UCSD-AML1 (cell line): ENCODE measurements around the gene GABRR2.
A peak's percentile ranks its signal among the peaks of the same experiment; 100 is the strongest.
"Not testable (repeated sequence)": the region's sequence is repeated elsewhere in the genome, so short reads cannot be mapped to it uniquely, and the experiment has no call there.

ENCODE experiments used
- DNase-seq: peaks from one replicate; lab custom pipeline; 2025; ENCODE audit not compliant: unreplicated experiment; lab: John Stamatoyannopoulos, UW

GABRR2 gene

DNA sequence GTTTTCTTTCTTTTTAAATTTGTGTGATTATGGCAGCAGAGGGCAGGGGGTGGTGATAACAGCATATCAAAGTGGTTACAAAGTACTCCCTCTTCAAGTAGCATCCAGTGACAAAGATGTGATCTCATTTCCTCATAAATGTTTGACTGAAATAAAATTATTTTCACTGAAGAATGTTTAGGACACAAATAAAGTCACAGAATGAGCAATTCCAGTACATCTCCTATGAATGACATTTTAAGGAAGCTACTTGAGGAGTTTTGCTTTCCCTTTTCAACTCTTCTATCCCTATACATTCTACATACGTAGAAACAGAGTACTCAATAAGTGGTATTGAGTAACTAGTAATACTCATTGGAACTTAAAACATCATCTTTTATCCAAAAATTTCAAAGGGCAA lies 13.9 kb upstream of the GABRR2 start:
- DNase-seq, result no peak

DNA sequence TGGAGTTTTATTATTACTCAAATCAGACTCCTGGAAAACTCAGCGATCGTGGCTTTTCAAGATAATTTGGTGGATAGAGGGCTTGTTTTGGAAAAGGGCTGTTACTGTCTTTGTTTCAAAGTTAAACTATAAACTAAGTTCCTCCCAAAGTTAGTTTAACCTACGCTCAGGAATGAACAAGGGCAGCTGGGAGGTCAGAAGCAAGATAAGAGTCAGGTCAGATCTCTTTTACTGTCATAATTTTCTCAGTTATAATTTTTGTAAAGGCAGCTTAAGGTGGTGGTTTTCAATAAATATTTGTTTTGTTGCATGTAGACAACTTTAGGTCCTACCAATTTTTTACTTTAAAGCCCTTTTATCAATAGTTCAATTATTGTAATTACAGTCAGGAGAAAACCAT lies 9.2 kb upstream of the GABRR2 start:
- no peak for DNase-seq

DNA sequence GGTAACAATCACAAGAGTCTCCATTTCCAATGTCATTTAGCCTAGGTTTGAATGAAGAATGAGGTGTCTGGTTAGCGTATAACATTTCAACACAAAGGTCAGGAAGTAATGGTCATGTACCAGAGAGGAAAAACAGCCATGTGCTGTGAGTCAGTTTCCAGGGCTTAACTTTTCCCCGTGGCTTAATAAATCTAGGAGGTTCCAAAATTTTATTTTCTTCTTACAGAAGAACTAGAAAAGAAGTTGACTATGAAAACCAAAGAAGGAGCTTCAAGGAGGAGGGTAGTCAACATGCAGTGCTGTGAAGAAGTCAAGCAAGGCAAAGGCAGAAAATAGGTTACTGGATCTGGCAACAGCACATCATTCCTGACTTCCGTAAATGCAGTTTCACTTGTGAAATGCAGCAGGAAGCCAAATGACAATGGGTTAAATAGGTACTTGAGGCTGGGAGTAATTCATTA lies 8.4 kb upstream of the GABRR2 start:
- no peak for DNase-seq

DNA sequence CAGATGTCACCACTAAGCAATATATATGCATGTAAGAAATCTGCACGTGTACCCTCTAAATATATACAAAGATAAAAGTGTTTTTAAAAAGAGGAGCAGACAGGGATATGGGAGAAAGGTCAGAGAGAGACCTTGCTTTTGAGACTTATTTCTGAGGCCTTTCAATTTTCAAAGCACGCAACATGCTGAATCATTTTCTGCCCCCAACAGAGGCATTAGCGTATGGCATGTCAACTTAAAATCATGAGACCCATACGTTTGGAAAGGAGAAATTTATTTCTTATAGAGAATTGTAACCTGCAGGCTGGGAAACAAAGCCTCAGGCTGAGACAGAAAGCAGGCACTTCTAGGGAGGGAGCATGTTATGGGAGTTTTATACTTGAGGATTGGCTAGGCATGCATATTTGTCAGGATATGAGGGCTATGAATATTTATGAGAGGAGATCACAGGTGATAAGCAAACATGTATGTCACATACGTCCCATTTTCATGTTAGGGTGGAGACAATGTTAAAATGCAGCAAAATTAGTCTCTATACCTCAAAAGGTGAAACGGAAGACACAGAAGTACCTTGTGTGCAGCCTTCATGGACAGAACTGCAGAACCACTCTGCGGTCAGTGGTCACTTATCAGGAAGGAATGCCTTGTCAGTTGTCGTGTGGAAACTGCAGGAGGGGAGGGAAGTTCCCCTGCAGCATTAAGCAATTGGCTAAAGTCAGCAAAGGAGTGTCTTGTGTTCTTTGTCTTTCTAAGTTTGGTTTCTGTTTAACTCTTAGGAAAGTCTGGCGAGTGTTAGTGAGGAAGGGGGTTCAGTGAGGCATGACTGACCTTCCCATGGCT lies 6.3 kb upstream of the GABRR2 start:
- no peak for DNase-seq

DNA sequence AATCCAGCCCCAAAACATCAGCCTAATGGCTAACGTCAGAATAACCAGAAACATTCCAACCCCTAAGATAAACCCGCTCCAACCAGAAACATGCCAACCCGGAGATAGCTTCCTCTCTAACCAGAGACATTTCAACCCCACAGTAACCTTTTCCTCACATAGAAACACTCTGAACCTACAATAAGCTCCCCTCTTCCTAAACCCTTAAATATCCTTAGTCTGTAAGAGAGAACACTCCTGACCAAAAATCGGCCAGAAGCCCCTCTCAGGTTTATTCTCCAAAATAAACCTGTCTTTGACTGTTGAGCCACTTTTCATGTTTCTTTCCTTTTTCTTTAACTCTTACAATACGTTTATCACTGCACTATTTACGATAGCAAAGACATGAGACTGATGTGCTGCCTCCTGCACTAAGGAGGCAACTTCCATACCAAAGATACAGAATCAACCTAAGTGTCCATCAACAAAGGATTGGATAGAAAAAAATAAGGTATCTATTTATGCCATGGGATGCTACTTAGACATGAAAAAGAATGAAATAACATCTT lies 5.0 kb upstream of the GABRR2 start:
- no peak for DNase-seq

DNA sequence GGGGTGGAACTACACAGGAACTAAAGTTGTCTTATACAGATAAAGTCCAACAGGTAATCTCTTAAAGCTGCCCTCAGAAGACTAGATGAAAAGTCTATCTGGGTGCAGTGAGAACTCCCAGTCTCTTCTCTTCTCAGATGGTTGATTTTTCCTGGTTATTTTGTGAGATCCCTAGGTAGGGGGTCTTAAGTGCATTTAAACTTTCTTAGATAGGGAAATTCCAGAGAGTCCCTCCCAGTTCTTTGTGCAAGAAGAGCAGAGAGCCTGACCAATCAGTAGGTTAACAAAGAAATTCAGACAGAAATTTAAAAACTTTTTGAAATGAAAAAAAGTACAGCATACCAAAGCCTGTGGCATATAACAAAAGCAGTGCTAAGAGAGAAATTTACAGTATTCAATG lies 2.0 kb upstream of the GABRR2 start:
- DNase-seq, result no peak

DNA sequence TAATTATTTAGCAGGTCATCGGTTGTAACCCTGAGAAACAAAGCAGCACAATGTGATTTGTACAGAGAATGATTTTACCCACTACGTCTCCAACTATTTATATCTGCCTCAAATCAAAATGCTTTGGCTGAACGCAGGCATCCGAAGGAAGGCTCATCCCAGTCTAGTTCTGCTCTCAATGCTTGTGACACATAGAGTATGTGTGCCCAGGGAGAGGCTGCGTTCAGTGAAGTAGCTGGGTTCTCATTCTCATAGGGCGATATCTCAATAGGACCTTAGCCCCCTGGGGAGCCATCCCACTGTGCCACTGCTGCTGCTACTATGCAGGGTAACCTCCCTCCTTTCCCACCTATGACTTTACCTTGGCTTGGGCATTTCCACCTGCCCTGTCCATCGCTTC lies 407 bp downstream of the GABRR2 start:
- no peak for DNase-seq

DNA sequence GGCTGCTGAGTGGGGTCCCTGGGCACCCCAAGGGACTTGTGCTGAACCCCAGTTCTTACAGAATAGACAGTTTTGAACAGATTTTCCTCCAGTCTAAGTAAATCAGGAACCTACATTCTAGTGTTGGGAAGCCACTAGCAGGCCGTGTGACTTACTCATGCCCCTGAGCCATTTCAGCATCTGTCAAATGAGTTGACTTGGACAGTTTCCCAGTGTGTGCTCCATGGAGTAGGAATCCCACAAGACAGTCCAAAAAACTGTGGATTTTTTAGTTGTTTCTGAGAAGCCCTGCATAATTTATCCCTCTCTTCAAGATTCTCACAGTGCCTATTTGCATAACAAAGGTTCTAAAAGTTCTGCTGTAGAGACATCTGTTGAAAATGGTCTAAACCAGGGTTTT lies 2.1 kb downstream of the GABRR2 start:
- DNase-seq, result no peak

DNA sequence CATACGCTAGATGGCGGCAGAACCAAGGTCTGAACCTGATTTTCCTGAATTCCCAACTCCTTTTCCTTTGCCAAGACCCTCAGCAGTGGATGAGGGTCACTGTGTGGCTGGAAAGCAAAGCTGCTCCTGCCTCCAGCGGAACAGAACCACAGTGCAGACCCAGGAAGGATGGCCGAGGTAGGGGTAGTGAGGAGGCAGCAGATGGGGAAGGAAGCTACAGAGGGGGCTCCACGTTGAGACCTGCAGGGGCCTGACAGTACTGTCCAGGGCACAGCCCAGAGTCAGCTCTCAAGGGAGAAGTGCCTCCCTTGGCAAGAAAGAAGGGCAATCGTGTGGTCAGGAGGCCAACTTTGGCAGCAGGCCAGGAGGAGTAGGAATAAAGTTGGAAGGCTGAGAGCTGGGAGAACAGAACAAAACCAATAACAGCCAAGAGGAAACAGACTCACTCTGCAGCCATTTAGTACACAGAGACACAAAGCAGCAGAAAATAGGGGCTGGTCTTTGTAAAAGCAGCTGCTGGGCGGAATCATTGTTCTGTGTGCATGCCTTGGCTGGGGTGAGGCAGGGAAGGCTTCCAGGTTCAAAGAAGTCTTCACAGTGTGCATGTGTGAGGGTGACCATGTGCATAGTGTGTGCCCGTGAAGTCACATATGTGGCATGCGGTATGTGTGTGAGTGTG lies 3.1 kb downstream of the GABRR2 start:
- DNase-seq, result no peak

DNA sequence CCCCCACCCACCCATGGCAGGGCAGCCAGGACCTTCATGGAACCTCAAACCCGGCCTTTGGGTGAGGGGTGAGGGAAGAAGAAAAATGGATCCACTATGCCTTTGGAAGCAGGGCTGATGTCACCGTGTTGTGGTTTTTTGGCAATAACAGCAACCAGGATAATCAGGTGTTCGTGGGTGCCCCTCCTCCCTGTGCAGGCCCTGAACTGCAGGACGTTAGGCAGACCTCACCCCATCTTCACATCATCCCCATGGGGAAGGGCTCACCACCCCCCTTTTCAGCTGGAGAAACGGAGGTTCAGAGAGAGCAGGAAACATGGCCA lies 3.6 kb downstream of the GABRR2 start:
- no peak for DNase-seq

DNA sequence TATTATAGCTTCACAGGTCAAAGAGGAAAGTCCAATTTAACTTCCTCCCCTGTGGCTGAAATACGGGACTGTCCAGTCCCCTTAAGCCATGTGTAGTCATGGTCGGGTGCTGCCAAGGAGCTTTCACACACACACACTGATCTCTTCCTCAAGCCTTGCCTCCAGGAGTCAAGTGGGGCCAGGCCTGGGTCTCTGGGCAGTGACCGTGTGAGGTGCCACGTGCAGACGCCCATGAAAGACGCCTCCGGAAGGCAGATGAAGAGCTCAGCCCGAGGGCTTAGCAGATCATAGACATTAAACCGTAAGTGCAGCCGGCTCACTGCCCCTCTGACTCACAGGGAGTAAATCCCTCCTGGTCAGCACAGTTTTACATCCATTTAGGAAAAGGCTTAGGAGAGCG lies 4.2 kb downstream of the GABRR2 start:
- no peak for DNase-seq

DNA sequence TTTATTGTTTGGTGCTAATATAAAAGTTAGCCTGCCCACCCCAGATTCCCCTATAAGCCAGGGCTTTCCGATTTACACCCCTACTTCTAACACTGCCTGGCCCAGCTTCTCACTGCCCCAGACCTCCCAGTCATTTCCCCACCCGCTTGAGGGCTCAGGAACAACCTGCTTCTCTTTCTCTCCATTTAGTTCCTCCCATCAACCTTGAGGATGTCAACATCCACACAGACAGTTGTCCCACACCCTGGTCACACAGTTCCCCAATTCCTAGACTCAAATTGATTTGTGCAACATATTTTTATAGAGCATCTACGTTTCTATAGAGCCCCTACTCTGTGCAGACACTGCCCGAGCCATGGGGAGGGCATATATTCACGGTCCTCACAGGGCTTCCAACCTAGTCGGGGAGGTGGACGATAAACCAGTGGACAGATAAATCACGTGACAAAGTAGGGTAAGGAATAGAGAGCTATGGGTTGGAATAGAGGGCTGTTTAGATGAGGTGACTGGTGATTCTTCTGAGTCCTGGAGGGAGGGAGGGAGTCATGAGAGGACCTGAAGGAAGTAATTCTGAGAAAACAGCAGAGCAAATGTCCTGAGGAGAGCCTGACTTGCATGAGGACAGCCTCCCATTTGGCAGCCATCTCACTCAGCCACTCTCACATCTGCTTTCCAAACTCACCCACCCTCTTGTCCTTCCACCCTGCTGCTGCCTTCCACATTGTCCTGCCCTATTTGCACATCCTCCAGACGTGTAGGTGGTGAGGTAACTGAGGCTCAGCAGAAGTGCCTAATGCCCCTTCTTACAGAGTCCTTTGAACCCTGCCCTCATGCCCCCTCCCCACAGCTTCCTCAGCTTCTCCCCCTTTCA lies 6.3 kb downstream of the GABRR2 start:
- no peak for DNase-seq

DNA sequence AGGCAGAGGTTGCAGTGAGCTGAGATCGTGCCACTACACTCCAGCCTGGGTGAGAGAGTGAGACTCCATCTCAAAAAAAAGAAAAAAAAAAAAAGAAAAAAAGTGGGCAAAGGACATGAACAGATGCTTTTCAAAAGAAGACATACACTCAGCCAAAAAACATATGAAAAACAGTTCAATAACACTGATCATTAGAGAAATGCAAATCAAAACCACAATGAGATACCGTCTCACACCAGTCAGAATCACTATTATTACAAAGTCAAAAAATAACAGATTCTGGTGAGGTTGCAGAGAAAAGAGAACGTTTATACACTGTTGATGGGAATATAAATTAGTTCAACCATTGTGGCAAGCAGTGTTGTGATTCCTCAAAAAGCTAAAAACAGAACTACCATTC lies 10.6 kb downstream of the GABRR2 start:
- DNase-seq, result not testable (repeated sequence)

DNA sequence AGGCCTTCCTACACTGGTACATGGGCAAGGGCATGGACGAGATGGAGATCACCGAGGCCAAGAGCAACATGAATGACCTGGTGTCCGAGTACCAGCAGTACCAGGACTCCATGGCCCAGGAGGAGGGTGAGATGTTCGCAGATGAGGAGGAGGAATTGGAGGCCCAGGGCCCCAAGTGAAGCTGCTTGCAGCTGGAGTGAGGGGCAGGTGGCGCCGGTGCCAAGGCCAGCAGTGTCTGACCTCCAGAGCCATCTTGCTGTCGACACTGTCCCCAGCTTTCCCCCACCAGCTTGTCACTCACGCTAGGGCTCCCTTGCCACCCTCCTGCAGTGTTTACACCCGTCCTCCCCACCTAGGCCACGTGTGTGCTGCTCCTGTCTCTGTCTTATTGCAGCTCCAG lies 12.2 kb downstream of the GABRR2 start:
- no peak for DNase-seq

DNA sequence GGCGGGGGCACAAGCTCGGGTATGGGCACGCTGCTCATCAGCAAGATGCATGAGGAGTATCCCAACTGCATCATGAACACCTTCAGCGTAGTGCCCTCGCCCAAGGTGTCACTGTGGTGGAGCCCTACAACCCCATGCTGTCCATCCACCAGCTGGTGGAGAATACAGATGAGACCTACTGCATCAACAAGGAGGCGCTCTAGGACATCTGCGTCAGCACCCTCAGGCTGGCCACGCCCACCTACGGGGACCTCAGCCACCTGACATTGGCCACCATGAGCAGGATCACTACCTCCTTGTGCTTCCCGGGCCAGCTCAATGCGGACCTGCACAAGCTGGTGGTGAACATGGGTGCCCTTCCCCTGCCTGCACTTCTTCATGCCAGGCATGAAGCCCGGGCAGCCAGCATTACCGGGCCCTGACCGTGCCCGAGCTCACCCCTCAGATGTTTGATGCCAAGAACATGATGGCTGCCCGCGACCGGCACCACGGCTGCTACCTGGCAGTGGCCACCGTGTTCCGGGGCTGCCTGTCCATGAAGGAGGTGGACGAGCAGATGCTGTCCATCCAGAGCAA lies 12.8 kb downstream of the GABRR2 start:
- DNase-seq, result no peak

DNA sequence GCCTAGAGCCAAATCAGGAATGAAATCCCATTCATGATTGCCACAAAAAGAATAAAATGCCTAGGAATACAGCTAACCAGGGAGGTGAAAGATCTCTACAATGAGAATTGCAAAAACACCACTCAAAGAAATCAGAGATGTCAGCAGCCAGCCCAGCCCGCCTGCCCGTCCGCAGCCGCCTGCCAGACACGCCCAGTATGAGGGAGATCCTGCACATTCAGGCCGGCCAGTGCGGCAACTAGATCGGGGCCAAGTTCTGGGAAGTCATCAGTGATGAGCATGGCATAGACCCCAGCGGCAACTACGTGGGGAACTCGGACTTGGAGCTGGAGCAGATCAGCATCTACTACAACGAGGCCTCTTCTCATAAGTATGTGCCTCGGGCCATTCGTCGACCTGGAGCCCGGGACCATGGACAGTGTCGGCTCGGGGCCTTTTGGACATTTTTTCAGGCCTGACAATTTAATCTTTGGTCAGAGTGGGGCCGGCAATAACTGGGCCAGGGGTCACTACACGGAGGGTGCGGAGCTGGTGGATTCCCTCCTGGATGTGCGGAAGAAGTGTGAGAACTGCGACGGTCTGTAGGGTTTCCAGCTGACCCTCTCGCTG lies 13.4 kb downstream of the GABRR2 start:
- DNase-seq, result no peak

DNA sequence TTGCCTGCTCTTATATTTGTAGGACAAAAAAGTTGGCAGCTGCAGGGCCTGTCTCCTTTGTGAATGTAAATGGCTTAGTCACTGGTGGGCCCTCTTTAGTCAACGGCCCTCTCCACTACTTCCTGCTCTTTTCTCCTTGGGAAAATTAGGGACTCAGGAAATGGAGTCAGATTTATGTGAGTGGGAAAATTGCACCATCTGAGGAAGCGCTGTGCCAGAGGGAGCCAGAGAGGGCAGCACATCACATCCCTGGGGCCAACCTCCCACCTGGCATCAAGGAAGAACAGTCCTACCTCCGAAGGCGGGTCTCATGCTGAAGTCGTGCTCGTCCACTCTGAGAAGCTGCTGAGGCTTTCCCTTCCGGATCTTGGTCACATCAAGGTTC lies 15.6 kb downstream of the GABRR2 start:
- DNase-seq, result no peak

DNA sequence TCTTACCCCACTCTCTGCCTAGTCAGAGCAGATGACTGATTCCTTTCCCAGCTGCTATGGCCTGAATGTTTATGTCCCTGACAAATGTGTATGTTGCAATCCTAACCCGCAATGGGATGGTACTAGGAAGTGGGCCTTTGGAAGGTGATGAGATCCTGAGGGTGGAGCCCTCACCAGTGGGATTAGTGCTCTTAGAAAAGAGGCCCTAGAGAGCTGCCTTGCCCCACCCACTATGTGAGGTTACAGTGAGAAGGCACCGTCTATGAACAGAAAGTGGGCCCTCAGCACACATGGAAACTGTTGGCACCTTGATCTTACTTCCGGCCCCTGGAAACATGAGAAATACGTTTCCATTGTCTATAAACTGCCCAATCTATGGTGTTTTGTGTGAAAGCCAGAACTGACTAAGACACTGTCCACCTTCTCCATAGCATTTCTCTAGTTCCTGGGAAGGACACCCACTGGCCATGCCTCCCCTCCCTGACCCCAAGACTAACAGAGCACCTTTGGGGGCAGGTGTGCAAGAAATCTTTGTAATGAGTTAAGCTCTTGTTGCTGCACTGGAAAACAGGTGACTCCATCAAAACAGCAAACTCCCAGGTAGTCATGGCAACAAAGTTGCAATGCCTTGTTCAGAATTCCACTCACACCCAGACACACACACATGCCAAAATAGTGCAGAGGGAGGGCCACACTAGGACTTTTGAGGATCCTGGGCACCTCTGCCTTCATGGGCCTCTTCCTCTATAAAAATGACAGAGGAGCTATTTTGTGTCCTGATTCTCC lies 16.2 kb downstream of the GABRR2 start:
- DNase-seq, result no peak

DNA sequence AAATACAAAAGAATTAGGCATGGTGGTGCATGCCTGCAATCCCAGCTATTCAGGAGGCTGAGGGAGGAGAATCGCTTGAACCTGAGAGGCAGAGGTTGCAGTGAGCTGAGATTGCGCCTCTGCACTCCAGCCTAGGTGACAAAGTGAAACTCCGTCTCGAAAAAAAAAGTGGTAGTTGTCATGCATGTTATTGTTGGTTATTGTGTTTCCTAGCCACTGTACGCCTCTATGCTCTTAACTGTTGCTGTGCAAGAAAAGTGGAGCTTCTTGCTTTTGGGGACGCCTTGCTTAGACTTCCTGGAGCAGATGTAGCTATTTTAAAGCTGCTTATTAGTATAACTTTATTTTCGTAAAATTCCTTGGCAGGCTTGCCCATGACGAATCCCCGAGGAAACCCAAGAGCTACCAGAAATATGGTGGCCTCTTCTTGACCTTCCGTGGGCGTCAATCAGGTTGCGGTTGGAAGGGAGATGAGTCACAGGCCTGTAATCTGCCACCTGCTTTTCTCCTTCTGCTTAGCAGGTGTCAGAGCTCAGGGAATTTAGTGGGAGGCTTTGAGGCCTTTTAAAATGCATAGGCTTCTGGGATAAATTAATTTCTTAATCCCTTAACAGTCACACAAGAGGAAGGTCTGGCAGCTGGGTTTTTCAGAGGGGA lies 17.3 kb downstream of the GABRR2 start:
- peak; percentile 53 for DNase-seq
